Liver (tissue), 3 donors: ENCODE measurements around the gene KCNQ5.

Experiments used
- CTCF ChIP-seq: fragments of 150-350 bp; IDR thresholded peaks from 2 replicates; pipeline ENCODE4 v1.5.1; 2017; ENCODE audit warnings: improper control_type of control experiment, low read depth, low read length; ENCODE audit not compliant: missing input control
- GABPA ChIP-seq, 2 donors: IDR thresholded peaks in 1 of 2; conservative IDR thresholded peaks in 1 of 2; 2 replicates each; pipeline ENCODE4 v1.6.1; 2016; ENCODE audit warnings: antibody characterized with exemption in 2 of 2, mild to moderate bottlenecking in 1 of 2, moderate library complexity in 1 of 2
- TAF1 ChIP-seq: conservative IDR thresholded peaks from 2 replicates; pipeline ENCODE4 v1.6.1; 2016; ENCODE audit warnings: antibody characterized with exemption, mild to moderate bottlenecking
- TF ChIP-seq, protein P1 (sequence below): IDR thresholded peaks from 2 replicates; pipeline ENCODE4 v1.6.1; 2016; ENCODE audit warnings: antibody characterized with exemption
- TF ChIP-seq, protein P2 (sequence below): IDR thresholded peaks from 2 replicates; pipeline ENCODE4 v1.6.1; 2016; ENCODE audit warnings: antibody characterized with exemption, mild to moderate bottlenecking
- donor health status: healthy.
- donor health status: healthy.

DNA sequence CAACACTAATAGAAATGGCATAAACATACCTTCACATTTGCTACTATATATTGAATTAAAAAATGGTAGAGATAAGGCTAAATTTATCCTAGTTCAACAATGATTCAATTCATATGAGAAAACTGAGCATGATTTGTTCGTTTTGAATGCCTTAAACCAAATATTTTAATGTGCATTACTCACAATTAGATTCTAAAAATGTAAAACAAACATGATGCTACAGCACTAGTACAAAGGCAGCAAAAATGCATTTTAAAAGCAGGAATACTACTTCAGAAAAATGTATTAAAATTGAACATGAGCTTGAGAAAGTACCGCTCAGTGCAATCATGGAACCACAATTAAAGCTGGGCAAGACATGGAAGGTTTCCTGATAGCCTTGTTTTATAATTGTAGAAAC lies 195.3 kb downstream of the KCNQ5 start:
- TF ChIP-seq GABPA (IDR thresholded peaks at IDR 0.05 in 1 of 2, conservative IDR thresholded peaks at IDR 0.05 in 1 of 2): no peak
- TF ChIP-seq, protein P1, sequence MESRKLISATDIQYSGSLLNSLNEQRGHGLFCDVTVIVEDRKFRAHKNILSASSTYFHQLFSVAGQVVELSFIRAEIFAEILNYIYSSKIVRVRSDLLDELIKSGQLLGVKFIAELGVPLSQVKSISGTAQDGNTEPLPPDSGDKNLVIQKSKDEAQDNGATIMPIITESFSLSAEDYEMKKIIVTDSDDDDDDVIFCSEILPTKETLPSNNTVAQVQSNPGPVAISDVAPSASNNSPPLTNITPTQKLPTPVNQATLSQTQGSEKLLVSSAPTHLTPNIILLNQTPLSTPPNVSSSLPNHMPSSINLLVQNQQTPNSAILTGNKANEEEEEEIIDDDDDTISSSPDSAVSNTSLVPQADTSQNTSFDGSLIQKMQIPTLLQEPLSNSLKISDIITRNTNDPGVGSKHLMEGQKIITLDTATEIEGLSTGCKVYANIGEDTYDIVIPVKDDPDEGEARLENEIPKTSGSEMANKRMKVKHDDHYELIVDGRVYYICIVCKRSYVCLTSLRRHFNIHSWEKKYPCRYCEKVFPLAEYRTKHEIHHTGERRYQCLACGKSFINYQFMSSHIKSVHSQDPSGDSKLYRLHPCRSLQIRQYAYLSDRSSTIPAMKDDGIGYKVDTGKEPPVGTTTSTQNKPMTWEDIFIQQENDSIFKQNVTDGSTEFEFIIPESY: no peak
- no peak for TF ChIP-seq TAF1
- no peak for TF ChIP-seq CTCF
- TF ChIP-seq, protein P2, sequence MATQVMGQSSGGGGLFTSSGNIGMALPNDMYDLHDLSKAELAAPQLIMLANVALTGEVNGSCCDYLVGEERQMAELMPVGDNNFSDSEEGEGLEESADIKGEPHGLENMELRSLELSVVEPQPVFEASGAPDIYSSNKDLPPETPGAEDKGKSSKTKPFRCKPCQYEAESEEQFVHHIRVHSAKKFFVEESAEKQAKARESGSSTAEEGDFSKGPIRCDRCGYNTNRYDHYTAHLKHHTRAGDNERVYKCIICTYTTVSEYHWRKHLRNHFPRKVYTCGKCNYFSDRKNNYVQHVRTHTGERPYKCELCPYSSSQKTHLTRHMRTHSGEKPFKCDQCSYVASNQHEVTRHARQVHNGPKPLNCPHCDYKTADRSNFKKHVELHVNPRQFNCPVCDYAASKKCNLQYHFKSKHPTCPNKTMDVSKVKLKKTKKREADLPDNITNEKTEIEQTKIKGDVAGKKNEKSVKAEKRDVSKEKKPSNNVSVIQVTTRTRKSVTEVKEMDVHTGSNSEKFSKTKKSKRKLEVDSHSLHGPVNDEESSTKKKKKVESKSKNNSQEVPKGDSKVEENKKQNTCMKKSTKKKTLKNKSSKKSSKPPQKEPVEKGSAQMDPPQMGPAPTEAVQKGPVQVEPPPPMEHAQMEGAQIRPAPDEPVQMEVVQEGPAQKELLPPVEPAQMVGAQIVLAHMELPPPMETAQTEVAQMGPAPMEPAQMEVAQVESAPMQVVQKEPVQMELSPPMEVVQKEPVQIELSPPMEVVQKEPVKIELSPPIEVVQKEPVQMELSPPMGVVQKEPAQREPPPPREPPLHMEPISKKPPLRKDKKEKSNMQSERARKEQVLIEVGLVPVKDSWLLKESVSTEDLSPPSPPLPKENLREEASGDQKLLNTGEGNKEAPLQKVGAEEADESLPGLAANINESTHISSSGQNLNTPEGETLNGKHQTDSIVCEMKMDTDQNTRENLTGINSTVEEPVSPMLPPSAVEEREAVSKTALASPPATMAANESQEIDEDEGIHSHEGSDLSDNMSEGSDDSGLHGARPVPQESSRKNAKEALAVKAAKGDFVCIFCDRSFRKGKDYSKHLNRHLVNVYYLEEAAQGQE: no peak
